Liver (tissue), 9 donors: Measurements from ENCODE around the gene RBFOX1. TPM values are rescaled to one million over a fixed set of nuclear protein-coding genes. Genes with fewer than 3 reads are reported as not detected.

Source experiments
- DNase-seq: peaks from one replicate; pipeline ENCODE4 v3.0.0-alpha.2; 2017; ENCODE audit warnings: low spot score
- H3K27ac ChIP-seq, 2 donors: one replicate each; pipeline ENCODE4 v1.7.0; 2013; ENCODE audit warnings: inconsistent platforms in 2 of 2, low read length in 2 of 2, control low read depth in 1 of 2, low read depth in 1 of 2, mild to moderate bottlenecking in 1 of 2
- H3K27me3 ChIP-seq, 4 donors: one replicate each; pipeline versions ENCODE4 v1.6.1 to v1.7.0; 2013; ENCODE audit warnings: low read length in 3 of 4, inconsistent platforms in 1 of 4, mild to moderate bottlenecking in 1 of 4, moderate library complexity in 1 of 4; ENCODE audit not compliant: control insufficient read depth in 4 of 4, insufficient read depth in 4 of 4
- H3K36me3 ChIP-seq, 4 donors: one replicate each; pipeline versions ENCODE4 v1.6.1 to v1.7.0; 2013; ENCODE audit warnings: low read length in 3 of 4, mild to moderate bottlenecking in 3 of 4, low read depth in 1 of 4, moderate library complexity in 1 of 4; ENCODE audit not compliant: control insufficient read depth in 4 of 4, insufficient read depth in 3 of 4
- H3K4me1 ChIP-seq, 4 donors: one replicate each; pipeline versions ENCODE4 v1.6.1 to v1.7.0; 2013; ENCODE audit warnings: low read length in 3 of 4, mild to moderate bottlenecking in 3 of 4, moderate library complexity in 1 of 4; ENCODE audit not compliant: control insufficient read depth in 4 of 4, insufficient read depth in 4 of 4
- H3K4me3 ChIP-seq, 3 donors: one replicate each; pipeline versions ENCODE4 v1.6.1 to v1.7.0; 2013; ENCODE audit warnings: low read length in 3 of 3, control low read depth in 1 of 3, low read depth in 1 of 3, mild to moderate bottlenecking in 1 of 3
- H3K9ac ChIP-seq, 2 donors: one replicate each; pipeline ENCODE4 v1.7.0; 2013; ENCODE audit warnings: low read length in 2 of 2, mild to moderate bottlenecking in 2 of 2, moderate library complexity in 2 of 2, control low read depth in 1 of 2, low read depth in 1 of 2
- H3K9me3 ChIP-seq, 4 donors: one replicate each; pipeline versions ENCODE4 v1.6.1 to v1.7.0; 2013; ENCODE audit warnings: low read length in 3 of 4; ENCODE audit not compliant: control insufficient read depth in 4 of 4
- EGR1 ChIP-seq, 2 donors: IDR thresholded peaks; 2 replicates each; pipeline ENCODE4 v1.6.1; 2016 to 2018; ENCODE audit warnings: antibody characterized with exemption in 2 of 2, low read depth in 2 of 2
- FOXA2 ChIP-seq: IDR thresholded peaks from 2 replicates; pipeline ENCODE4 v1.6.1; 2016; ENCODE audit warnings: antibody characterized with exemption
- GABPA ChIP-seq, 2 donors: IDR thresholded peaks in 1 of 2; conservative IDR thresholded peaks in 1 of 2; 2 replicates each; pipeline ENCODE4 v1.6.1; 2016; ENCODE audit warnings: antibody characterized with exemption in 2 of 2, mild to moderate bottlenecking in 1 of 2, moderate library complexity in 1 of 2
- HNF4A ChIP-seq, 2 donors: conservative IDR thresholded peaks; 2 replicates each; pipeline ENCODE4 v1.6.1; 2016; ENCODE audit warnings: antibody characterized with exemption in 2 of 2, mild to moderate bottlenecking in 2 of 2
- HNF4G ChIP-seq: IDR thresholded peaks from 2 replicates; pipeline ENCODE4 v1.6.1; 2016; ENCODE audit warnings: antibody characterized with exemption
- JUND ChIP-seq, 2 donors: IDR thresholded peaks; 2 replicates each; pipeline ENCODE4 v1.6.1; 2016; ENCODE audit warnings: antibody characterized with exemption in 2 of 2
- MAX ChIP-seq: IDR thresholded peaks from 2 replicates; pipeline ENCODE4 v1.6.1; 2016; ENCODE audit warnings: antibody characterized with exemption
- NR2F2 ChIP-seq: IDR thresholded peaks from 2 replicates; pipeline ENCODE4 v1.6.1; 2016; ENCODE audit warnings: antibody characterized with exemption
- RAD21 ChIP-seq, 2 donors: IDR thresholded peaks; 2 replicates each; pipeline ENCODE4 v1.6.1; 2016; ENCODE audit warnings: antibody characterized with exemption in 2 of 2, mild to moderate bottlenecking in 2 of 2
- RXRA ChIP-seq, 2 donors: IDR thresholded peaks; 2 replicates each; pipeline ENCODE4 v1.6.1; 2017 to 2018; ENCODE audit warnings: antibody characterized with exemption in 2 of 2, mild to moderate bottlenecking in 1 of 2
- TAF1 ChIP-seq: conservative IDR thresholded peaks from 2 replicates; pipeline ENCODE4 v1.6.1; 2016; ENCODE audit warnings: antibody characterized with exemption, mild to moderate bottlenecking
- YY1 ChIP-seq: IDR thresholded peaks from 2 replicates; pipeline ENCODE4 v1.6.1; 2016; ENCODE audit warnings: antibody characterized with exemption, mild to moderate bottlenecking
- ZBTB33 ChIP-seq: IDR thresholded peaks from 2 replicates; pipeline ENCODE4 v1.6.1; 2016; ENCODE audit warnings: antibody characterized with exemption
- WGBS: extraction: QIAGEN DNeasy Blood & Tissue Kit; methylation state at CpG from one replicate; pipeline ENCODE4 v1.1.7; 2013; 5-methylcytosine and 5-hydroxymethylcytosine counted together
- polyA plus RNA-seq, 2 donors: library from polyadenylated mRNA; stranded (reverse) in 1 of 2; unstranded in 1 of 2; fragments of 200-250 nt in 1 of 2; fragments of >200 nt in 1 of 2; fragmentation: Nextera tagmentation in 1 of 2; extraction: Ambion mirVana in 1 of 2; gene quantifications; one replicate each; pipeline versions ENCODE4 v1.2.1 to v1.2.3, GENCODE V29; 2013 to 2015
- total RNA-seq, 2 donors: library from RNA; depleted of rRNA; stranded (reverse); fragments of >200 nt; gene quantifications; one replicate each; pipeline ENCODE4 v1.2.3, GENCODE V29; 2014
- TF ChIP-seq, protein P1 (sequence below): fragments of 150-350 bp; IDR thresholded peaks from 2 replicates; pipeline ENCODE4 v1.5.1; 2017; ENCODE audit warnings: improper control_type of control experiment, low read depth, low read length; ENCODE audit not compliant: missing input control
- TF ChIP-seq, protein P2 (sequence below): IDR thresholded peaks from 2 replicates; pipeline ENCODE4 v1.6.1; 2016; ENCODE audit warnings: antibody characterized with exemption, mild to moderate bottlenecking
- TF ChIP-seq, protein P3 (sequence below): IDR thresholded peaks from 2 replicates; pipeline ENCODE4 v1.6.1; 2016; ENCODE audit warnings: antibody characterized with exemption
- donor health status: healthy.
- donor health status: healthy.
- donor health status: healthy.
- donor health status: healthy.
- donor health status: healthy.

Gene RBFOX1
- total and polyA plus RNA-seq, 4 donors = not detected

GRCh38 chr16:7361416-7362129 is 28.9 kb downstream of the RBFOX1 start:
- Histone ChIP-seq H3K36me3 (no peaks in the 10 kb centered on the region), H3K4me3 (no peak overlapping the region), H3K27ac (no peak overlapping the region), H3K9me3 (peaks cover 0 to 4% (median 1%) of the 10 kb centered on the region in 4 donors), H3K4me1 (no peaks in the 10 kb centered on the region), H3K9ac (no peak overlapping the region), H3K27me3 (peaks cover 0 to 2% (median 0%) of the 10 kb centered on the region in 4 donors)
- TF ChIP-seq, protein P1, sequence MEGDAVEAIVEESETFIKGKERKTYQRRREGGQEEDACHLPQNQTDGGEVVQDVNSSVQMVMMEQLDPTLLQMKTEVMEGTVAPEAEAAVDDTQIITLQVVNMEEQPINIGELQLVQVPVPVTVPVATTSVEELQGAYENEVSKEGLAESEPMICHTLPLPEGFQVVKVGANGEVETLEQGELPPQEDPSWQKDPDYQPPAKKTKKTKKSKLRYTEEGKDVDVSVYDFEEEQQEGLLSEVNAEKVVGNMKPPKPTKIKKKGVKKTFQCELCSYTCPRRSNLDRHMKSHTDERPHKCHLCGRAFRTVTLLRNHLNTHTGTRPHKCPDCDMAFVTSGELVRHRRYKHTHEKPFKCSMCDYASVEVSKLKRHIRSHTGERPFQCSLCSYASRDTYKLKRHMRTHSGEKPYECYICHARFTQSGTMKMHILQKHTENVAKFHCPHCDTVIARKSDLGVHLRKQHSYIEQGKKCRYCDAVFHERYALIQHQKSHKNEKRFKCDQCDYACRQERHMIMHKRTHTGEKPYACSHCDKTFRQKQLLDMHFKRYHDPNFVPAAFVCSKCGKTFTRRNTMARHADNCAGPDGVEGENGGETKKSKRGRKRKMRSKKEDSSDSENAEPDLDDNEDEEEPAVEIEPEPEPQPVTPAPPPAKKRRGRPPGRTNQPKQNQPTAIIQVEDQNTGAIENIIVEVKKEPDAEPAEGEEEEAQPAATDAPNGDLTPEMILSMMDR = no peak
- TF ChIP-seq RXRA (IDR thresholded peaks at IDR 0.05) = no peak
- TF ChIP-seq RAD21 (IDR thresholded peaks at IDR 0.05) = no peak
- no peak for TF ChIP-seq NR2F2
- no peak for TF ChIP-seq TAF1
- WGBS = 83% methylated on average over 10 of the region's 10 CpGs
- no peak for DNase-seq

- no peaks in the 10 kb centered on the region for H3K4me1 ChIP-seq
These were observed 29.6 kb downstream of the RBFOX1 start for GRCh38 chr16:7362231-7362630.

GRCh38 chr16:7363422-7364417 is 31.1 kb downstream of the RBFOX1 start:
- no peak for DNase-seq
- Histone ChIP-seq H3K4me3 (no peak overlapping the region), H3K27me3 (no peaks in the 10 kb centered on the region), H3K36me3 (no peaks in the 10 kb centered on the region), H3K9ac (no peak overlapping the region), H3K9me3 (peaks cover 0 to 4% (median 1%) of the 10 kb centered on the region in 4 donors), H3K27ac (no peak overlapping the region), H3K4me1 (no peaks in the 10 kb centered on the region)
- WGBS = 37% methylated on average over 18 of the region's 18 CpGs
- TF ChIP-seq HNF4G (no peak), HNF4A (conservative IDR thresholded peaks at IDR 0.05) (no peak), YY1 (no peak), FOXA2 (no peak), MAX (no peak), NR2F2 (no peak), RXRA (IDR thresholded peaks at IDR 0.05) (no peak), EGR1 (IDR thresholded peaks at IDR 0.05; ENCODE audit: low read depth in 2 of 2) (no peak), GABPA (IDR thresholded peaks at IDR 0.05 in 1 of 2, conservative IDR thresholded peaks at IDR 0.05 in 1 of 2) (no peak), TAF1 (no peak), ZBTB33 (no peak), RAD21 (IDR thresholded peaks at IDR 0.05) (no peak), JUND (IDR thresholded peaks at IDR 0.05) (no peak)
- TF ChIP-seq, protein P2, sequence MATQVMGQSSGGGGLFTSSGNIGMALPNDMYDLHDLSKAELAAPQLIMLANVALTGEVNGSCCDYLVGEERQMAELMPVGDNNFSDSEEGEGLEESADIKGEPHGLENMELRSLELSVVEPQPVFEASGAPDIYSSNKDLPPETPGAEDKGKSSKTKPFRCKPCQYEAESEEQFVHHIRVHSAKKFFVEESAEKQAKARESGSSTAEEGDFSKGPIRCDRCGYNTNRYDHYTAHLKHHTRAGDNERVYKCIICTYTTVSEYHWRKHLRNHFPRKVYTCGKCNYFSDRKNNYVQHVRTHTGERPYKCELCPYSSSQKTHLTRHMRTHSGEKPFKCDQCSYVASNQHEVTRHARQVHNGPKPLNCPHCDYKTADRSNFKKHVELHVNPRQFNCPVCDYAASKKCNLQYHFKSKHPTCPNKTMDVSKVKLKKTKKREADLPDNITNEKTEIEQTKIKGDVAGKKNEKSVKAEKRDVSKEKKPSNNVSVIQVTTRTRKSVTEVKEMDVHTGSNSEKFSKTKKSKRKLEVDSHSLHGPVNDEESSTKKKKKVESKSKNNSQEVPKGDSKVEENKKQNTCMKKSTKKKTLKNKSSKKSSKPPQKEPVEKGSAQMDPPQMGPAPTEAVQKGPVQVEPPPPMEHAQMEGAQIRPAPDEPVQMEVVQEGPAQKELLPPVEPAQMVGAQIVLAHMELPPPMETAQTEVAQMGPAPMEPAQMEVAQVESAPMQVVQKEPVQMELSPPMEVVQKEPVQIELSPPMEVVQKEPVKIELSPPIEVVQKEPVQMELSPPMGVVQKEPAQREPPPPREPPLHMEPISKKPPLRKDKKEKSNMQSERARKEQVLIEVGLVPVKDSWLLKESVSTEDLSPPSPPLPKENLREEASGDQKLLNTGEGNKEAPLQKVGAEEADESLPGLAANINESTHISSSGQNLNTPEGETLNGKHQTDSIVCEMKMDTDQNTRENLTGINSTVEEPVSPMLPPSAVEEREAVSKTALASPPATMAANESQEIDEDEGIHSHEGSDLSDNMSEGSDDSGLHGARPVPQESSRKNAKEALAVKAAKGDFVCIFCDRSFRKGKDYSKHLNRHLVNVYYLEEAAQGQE = no peak
- TF ChIP-seq, protein P3, sequence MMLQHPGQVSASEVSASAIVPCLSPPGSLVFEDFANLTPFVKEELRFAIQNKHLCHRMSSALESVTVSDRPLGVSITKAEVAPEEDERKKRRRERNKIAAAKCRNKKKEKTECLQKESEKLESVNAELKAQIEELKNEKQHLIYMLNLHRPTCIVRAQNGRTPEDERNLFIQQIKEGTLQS = no peak

More at GRCh38 chr16:7362231-7362630, 29.6 kb downstream of the RBFOX1 start:
- H3K9ac ChIP-seq = no peak overlapping the region
- H3K27me3 ChIP-seq = no peaks in the 10 kb centered on the region
- no peak for DNase-seq
- H3K27ac ChIP-seq = no peak overlapping the region
- H3K36me3 ChIP-seq = no peaks in the 10 kb centered on the region
- WGBS = 93% methylated on average over 6 of the region's 6 CpGs
- no peak overlapping the region for H3K4me3 ChIP-seq
- H3K9me3 ChIP-seq = peaks cover 0 to 4% (median 1%) of the 10 kb centered on the region in 4 donors
- TF ChIP-seq HNF4A (conservative IDR thresholded peaks at IDR 0.05) (no peak), RXRA (IDR thresholded peaks at IDR 0.05) (no peak)
- TF ChIP-seq, protein P3 = no peak
